A673 (cell line): ENCODE data around the gene FHIT. TPM values are rescaled to one million over a fixed set of nuclear protein-coding genes. Genes with fewer than 3 reads are reported as not detected.

Experiments used
- BruUV-seq: library from RNA; stranded (reverse); fragments of 400-500 nt; replicated peaks from 2 replicates; lab custom pipeline; 2021; lab: Mats Ljungman, UMichigan
- CTCF ChIA-PET: fragments of 300-600 bp; sonication (Branson Sonifier 250); formaldehyde crosslinking; loops from one replicate; lab custom pipeline; 2022; ENCODE audit warnings: antibody characterized with exemption; lab: Charles Lee
- POLR2A ChIA-PET: fragments of 300-600 bp; sonication (Branson Sonifier 250); formaldehyde crosslinking; loops from one replicate; lab custom pipeline; 2022; ENCODE audit warnings: antibody characterized with exemption; ENCODE audit not compliant: low non-redundant PET; lab: Charles Lee
- DNase-seq: peaks from one replicate; pipeline ENCODE4 v3.0.0-alpha.2; 2015; ENCODE audit warnings: low spot score
- H3K27ac ChIP-seq: fragments of 200-600 bp; sonication (generic); 2 replicates; pipeline ENCODE4 v1.5.1; 2016; ENCODE audit warnings: mixed run types, low read depth, mild to moderate bottlenecking, mixed read lengths, antibody characterized with exemption, low read length; ENCODE audit not compliant: poor library complexity, severe bottlenecking
- H3K27me3 ChIP-seq: fragments of 200-600 bp; sonication (generic); replicated peaks from 2 replicates; pipeline ENCODE4 v1.6.1; 2017; ENCODE audit warnings: mixed run types, low read depth, mild to moderate bottlenecking, mixed read lengths, antibody characterized with exemption, low read length; ENCODE audit not compliant: insufficient read depth, poor library complexity
- H3K36me3 ChIP-seq: fragments of 200-600 bp; sonication (generic); 2 replicates; pipeline ENCODE4 v1.6.1; 2016; ENCODE audit warnings: mixed run types, mild to moderate bottlenecking, mixed read lengths, antibody characterized with exemption, low read length; ENCODE audit not compliant: insufficient read depth, poor library complexity, severe bottlenecking
- H3K4me1 ChIP-seq: fragments of 200-600 bp; sonication (generic); 2 replicates; pipeline ENCODE4 v1.6.1; 2017; ENCODE audit warnings: mixed run types, mild to moderate bottlenecking, mixed read lengths, antibody characterized with exemption, low read length; ENCODE audit not compliant: insufficient read depth, poor library complexity, severe bottlenecking
- H3K4me3 ChIP-seq: fragments of 200-600 bp; sonication (generic); 2 replicates; pipeline ENCODE4 v1.5.1; 2016; ENCODE audit warnings: low read depth, mixed run types, mild to moderate bottlenecking, mixed read lengths, low read length; ENCODE audit not compliant: poor library complexity, severe bottlenecking
- H3K9me3 ChIP-seq: fragments of 200-600 bp; sonication (generic); 2 replicates; pipeline ENCODE4 v1.6.1; 2016; ENCODE audit warnings: mixed run types, low read depth, mild to moderate bottlenecking, mixed read lengths, antibody characterized with exemption, low read length; ENCODE audit not compliant: poor library complexity, severe bottlenecking
- EZH2 ChIP-seq: fragments of 200-600 bp; sonication (generic); IDR thresholded peaks from 2 replicates; pipeline ENCODE4 v1.6.1; 2017; ENCODE audit warnings: borderline replicate concordance, low read depth, mild to moderate bottlenecking, mixed read lengths, antibody characterized with exemption, low read length; ENCODE audit not compliant: poor library complexity, severe bottlenecking
- intact Hi-C: fragments of 100-400 bp; cut with micrococcal nuclease; formaldehyde crosslinking; loops from one replicate; pipeline ENCODE4 v1.10.0; 2022; ENCODE audit not compliant: unreplicated experiment
- total RNA-seq: library from RNA; stranded (reverse); gene quantifications from 2 replicates; pipeline ENCODE4 v1.2.3, GENCODE V29; 2021
- TF ChIP-seq, protein P1 (sequence below): fragments of 300-800, 200-600 bp; sonication (generic); conservative IDR thresholded peaks from 2 replicates; pipeline ENCODE4 v1.5.1; 2017; ENCODE audit warnings: low read depth, mild to moderate bottlenecking, antibody characterized with exemption, low read length, moderate library complexity, mixed read lengths

Gene FHIT
- total RNA-seq, 1 experiment from 2014 or later = not detected

- no TSS peak for BruUV-seq
Observed at GRCh38 chr3:60509471-60509870, 741.8 kb downstream of the FHIT start.

DNA sequence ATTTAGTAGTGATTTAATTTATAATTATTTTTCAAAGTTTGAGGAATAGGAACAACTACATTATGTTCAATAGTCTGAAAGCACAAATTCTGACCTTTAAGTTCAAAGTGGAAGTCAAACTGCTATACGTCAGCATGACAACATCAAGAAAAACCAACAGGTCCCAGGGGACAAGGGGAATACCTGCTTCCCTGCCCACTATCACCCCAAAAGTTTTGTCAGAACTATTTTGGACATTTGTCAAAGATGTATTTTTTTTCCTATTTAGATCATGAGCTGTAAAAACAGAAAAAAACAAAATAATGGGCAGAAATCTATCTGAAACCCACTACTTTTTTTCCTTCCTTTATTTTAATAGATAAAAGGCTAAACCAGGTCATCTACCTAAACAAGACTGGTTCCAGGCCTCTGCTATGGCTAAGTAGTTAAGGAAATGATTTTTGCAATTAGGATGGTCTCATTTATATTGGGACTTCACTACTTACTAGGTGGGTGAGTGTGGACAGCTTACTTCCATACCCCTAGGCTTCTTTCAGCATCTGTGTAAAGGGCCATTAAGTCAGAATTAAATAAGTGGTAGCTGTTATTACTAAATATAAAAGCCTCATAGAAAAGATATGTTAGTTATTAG lies 746.3 kb downstream of the FHIT start:
- TF ChIP-seq EZH2 = no peak
- TF ChIP-seq, protein P1, sequence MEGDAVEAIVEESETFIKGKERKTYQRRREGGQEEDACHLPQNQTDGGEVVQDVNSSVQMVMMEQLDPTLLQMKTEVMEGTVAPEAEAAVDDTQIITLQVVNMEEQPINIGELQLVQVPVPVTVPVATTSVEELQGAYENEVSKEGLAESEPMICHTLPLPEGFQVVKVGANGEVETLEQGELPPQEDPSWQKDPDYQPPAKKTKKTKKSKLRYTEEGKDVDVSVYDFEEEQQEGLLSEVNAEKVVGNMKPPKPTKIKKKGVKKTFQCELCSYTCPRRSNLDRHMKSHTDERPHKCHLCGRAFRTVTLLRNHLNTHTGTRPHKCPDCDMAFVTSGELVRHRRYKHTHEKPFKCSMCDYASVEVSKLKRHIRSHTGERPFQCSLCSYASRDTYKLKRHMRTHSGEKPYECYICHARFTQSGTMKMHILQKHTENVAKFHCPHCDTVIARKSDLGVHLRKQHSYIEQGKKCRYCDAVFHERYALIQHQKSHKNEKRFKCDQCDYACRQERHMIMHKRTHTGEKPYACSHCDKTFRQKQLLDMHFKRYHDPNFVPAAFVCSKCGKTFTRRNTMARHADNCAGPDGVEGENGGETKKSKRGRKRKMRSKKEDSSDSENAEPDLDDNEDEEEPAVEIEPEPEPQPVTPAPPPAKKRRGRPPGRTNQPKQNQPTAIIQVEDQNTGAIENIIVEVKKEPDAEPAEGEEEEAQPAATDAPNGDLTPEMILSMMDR = no peak
- intact Hi-C loops = no loop called here
- Histone ChIP-seq H3K4me3 (no peak overlapping the region), H3K9me3 (no peaks in the 10 kb centered on the region), H3K36me3 (no peaks in the 10 kb centered on the region), H3K4me1 (no peaks in the 10 kb centered on the region), H3K27me3 (no peaks in the 10 kb centered on the region), H3K27ac (no peak overlapping the region)
- ChIA-PET CTCF (no interaction called here), POLR2A (no interaction called here)
- no peak for DNase-seq
- no TSS peak for BruUV-seq

More at GRCh38 chr3:60509471-60509870, 741.8 kb downstream of the FHIT start:
- no peak for TF ChIP-seq EZH2
- TF ChIP-seq, protein P1 = no peak
- DNase-seq = no peak
- H3K27me3 ChIP-seq = no peaks in the 10 kb centered on the region
- no peaks in the 10 kb centered on the region for H3K9me3 ChIP-seq
- no peaks in the 10 kb centered on the region for H3K4me1 ChIP-seq
- intact Hi-C loops = no loop called here
- POLR2A ChIA-PET = no interaction called here
- no peaks in the 10 kb centered on the region for H3K36me3 ChIP-seq
- CTCF ChIA-PET = no interaction called here
- no peak overlapping the region for H3K27ac ChIP-seq
- no peak overlapping the region for H3K4me3 ChIP-seq

DNA sequence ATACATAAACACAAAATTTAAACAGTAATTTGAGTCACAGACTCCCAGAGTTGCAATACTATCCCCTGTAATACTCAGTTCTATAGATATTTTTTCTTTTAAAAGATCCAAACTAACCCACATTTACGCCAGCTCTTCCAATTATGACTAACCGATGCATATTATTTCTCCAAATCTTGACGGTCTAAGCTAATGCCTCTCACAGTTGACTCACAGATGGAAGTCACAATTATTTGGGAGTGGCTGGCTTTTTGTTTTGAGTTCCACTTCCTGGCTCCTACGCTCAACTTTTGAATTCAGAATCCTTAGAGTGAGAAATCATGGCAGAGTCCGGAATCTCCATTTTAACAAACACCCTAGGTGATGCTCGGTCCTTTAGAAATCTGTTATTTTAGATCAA lies 749.9 kb downstream of the FHIT start:
- CTCF ChIA-PET = no interaction called here
- H3K36me3 ChIP-seq = no peaks in the 10 kb centered on the region
- H3K4me1 ChIP-seq = no peaks in the 10 kb centered on the region
- DNase-seq = no peak
- intact Hi-C loops = no loop called here
- BruUV-seq = no TSS peak
- TF ChIP-seq, protein P1 = no peak
- no peak for TF ChIP-seq EZH2
- no peaks in the 10 kb centered on the region for H3K27me3 ChIP-seq
- no peaks in the 10 kb centered on the region for H3K9me3 ChIP-seq
- POLR2A ChIA-PET = no interaction called here
- no peak overlapping the region for H3K27ac ChIP-seq
- H3K4me3 ChIP-seq = no peak overlapping the region
